ENCODE results near the gene SORCS2. TPM values are rescaled to one million over a fixed set of nuclear protein-coding genes. Genes with fewer than 3 reads are reported as not detected.
A peak's percentile ranks its signal among the peaks of the same experiment; 100 is the strongest.

SORCS2 gene
- total RNA-seq, 2 donors from 2014 or later, result 0.05 to 0.07 TPM

DNA sequence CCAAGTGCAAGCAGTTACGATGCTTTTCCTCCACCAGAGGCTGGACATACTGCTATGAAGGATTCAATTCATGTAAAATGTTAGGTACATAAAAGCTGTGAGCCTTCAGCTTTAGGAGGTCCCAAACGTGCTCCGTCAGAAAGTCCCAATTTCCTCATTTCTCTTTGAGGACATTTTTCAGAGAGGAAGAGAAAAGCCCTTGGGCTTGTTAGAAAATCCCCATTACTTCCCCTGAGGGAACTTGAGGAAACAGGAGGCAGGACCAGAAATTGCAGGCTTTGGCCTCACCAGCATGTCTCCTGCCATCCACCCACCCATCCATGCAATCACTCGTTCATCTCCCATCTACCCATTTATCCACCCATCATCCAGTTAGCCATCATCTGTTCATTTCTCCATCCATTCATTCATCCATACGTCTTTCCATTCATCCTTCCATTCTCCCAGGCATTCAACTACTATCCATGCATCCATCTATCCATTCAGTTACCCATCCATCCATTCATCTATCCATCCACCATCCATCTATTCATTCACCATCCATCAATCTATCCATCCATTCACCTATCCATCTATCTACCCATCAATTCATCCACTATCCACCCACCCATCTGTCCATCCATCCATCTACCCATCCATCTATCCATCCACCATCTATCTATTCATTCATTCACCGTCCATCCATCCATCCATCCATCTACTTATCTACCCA lies 523.8 kb downstream of the SORCS2 start:
- DNase-seq, result no peak
- no peak overlapping the region for H3K4me3 Mint-ChIP-seq
- H3K27ac Mint-ChIP-seq, result no peak overlapping the region
- no peaks in the 10 kb centered on the region for H3K9me3 Mint-ChIP-seq
- H3K27me3 Mint-ChIP-seq (ENCODE audit: low read depth), result peaks cover 23% of the 10 kb centered on the region
- no peak for ATAC-seq (replicated peaks in 1 of 2)
- H3K4me1 Mint-ChIP-seq (ENCODE audit: low read depth), result no peaks in the 10 kb centered on the region
- no peaks in the 10 kb centered on the region for H3K36me3 Mint-ChIP-seq (ENCODE audit: insufficient read depth in 2 of 2)

DNA sequence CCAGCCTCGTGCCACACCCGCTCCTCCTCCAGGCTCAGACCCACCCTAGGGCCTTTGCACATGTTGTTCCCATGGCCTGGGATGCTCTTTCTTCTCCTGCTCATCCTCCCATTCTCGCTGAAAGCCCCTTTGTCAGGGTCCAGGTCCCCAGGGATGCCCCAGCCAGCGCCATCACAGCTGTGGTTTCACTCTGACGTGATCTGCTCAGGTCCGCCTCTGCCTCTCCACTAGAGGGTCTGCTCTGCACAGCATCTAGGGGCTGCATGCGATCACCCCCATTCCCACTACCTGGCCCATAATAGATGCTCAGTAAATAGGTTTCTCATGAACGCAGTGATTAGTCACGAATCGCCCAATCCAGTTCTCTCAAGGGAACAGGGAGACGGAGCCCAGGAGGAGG lies 524.8 kb downstream of the SORCS2 start:
- no peak overlapping the region for H3K27ac Mint-ChIP-seq
- H3K9me3 Mint-ChIP-seq, result no peaks in the 10 kb centered on the region
- peaks cover 23% of the 10 kb centered on the region for H3K27me3 Mint-ChIP-seq (ENCODE audit: low read depth)
- no peaks in the 10 kb centered on the region for H3K36me3 Mint-ChIP-seq (ENCODE audit: insufficient read depth in 2 of 2)
- no peaks in the 10 kb centered on the region for H3K4me1 Mint-ChIP-seq (ENCODE audit: low read depth)
- DNase-seq, result no peak
- ATAC-seq (replicated peaks in 1 of 2), result no peak
- no peak overlapping the region for H3K4me3 Mint-ChIP-seq

DNA sequence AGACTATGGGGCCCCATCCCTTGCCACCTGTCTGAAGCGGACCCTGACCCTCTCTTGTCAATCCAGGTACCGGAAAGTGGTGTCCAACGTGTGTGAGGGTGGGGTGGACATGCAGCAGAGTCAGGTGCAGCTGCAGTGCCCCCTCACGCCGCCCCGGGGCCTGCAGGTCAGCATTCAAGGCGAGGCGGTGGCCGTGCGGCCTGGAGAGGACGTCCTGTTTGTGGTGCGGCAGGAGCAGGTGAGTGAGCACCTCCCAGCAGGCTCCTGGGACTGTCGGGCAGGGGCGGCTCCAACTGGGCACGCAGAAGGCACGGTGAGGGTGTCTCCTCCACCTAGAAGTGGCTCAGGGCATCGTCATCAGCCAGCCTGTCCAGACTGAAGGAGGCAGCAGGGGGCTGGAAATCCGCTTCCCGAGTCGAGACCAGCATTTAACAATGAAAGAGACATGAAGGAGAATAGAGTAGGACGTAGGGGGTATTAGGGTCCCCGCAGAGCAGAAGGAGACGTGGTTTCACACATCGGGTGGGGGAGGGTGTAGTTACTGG lies 525.7 kb downstream of the SORCS2 start:
- Mint-ChIP-seq H3K27ac (no peak overlapping the region), H3K36me3 (ENCODE audit: insufficient read depth in 2 of 2) (no peaks in the 10 kb centered on the region), H3K27me3 (ENCODE audit: low read depth) (peaks cover 23% of the 10 kb centered on the region), H3K4me3 (no peak overlapping the region), H3K9me3 (no peaks in the 10 kb centered on the region), H3K4me1 (ENCODE audit: low read depth) (no peaks in the 10 kb centered on the region)
- no peak for DNase-seq
- no peak for ATAC-seq (replicated peaks in 1 of 2)

DNA sequence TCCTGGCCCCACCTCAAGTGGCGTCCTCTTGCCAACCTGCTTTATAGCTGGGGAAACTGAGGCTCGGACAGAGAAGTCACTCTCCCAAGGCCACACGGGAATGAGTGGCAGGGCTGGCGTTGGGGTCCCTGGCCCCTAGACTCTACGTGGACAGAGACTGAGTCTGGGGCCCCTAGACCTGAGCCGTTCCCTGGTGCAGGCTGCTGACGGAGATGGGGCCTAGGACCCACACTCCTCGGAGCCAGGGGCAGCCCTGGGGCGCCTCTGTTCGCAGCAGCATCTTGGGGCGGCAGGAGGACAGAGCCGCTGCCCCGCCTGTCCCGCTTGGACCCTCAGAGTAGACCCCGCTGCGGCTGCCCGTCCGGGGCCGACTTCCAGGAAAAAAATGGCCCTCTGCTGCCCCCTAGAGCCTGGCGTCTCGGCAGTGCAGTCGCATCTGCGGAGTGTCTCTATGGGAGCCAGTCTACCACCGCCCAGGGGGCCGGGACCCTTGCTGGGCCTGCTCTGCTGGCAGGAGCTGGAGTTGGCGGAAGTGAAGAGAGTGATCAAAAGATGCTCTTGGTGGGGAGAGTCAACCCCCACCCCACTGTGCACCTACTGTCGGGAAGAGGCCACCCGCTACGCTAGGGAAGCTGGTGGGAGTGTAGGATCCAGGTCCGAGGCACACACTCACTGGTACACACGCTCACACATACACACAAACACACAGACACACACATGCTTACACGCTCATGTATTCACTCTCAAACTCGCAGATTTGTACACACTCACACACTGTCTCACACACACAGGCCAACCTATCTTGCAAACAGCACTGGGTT lies 527.2 kb downstream of the SORCS2 start:
- H3K4me3 Mint-ChIP-seq, result no peak overlapping the region
- peaks cover 23% of the 10 kb centered on the region for H3K27me3 Mint-ChIP-seq (ENCODE audit: low read depth)
- H3K27ac Mint-ChIP-seq, result no peak overlapping the region
- peaks cover 0 to 2% of the 10 kb centered on the region in 2 donors for H3K36me3 Mint-ChIP-seq (ENCODE audit: insufficient read depth in 2 of 2)
- ATAC-seq (replicated peaks in 1 of 2), result peak; percentile 56 to 68
- H3K9me3 Mint-ChIP-seq, result peaks cover 4 to 7% of the 10 kb centered on the region in 2 donors
- H3K4me1 Mint-ChIP-seq (ENCODE audit: low read depth), result no peaks in the 10 kb centered on the region
- DNase-seq, result peak; percentile 61 to 70

DNA sequence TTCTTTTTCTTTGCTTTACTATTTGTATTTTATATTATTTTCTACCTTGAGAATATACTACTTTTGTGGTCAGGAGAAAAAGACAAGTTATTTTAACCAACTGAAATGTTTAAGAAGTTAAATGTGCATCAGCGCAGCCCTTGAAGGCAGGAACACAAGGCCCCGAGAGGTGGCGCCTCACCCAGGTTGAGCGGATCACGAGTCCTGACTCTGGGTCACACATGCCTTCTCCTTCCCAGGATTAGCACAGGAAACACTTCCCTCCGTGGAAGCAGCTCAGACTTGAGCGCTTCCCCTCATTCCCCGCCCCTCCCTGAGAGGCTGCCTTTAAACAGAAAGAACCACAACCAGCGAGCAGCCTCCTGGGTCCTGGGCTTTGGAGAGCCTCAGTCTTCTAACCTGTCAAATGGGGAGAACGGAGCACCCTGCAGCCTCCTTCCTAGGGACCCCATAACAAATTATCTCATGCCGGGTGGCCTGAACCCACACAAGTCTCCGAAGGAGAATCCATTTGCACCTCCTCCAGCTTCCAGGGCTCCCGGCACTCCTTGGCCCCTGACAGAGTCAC lies 529.7 kb downstream of the SORCS2 start:
- H3K27me3 Mint-ChIP-seq (ENCODE audit: low read depth), result peaks cover 16% of the 10 kb centered on the region
- no peak overlapping the region for H3K27ac Mint-ChIP-seq
- H3K9me3 Mint-ChIP-seq, result peaks cover 4 to 8% of the 10 kb centered on the region in 2 donors
- no peak for DNase-seq
- no peaks in the 10 kb centered on the region for H3K4me1 Mint-ChIP-seq (ENCODE audit: low read depth)
- no peak overlapping the region for H3K4me3 Mint-ChIP-seq
- no peak for ATAC-seq (replicated peaks in 1 of 2)
- H3K36me3 Mint-ChIP-seq (ENCODE audit: insufficient read depth in 2 of 2), result peaks cover 0 to 4% of the 10 kb centered on the region in 2 donors

DNA sequence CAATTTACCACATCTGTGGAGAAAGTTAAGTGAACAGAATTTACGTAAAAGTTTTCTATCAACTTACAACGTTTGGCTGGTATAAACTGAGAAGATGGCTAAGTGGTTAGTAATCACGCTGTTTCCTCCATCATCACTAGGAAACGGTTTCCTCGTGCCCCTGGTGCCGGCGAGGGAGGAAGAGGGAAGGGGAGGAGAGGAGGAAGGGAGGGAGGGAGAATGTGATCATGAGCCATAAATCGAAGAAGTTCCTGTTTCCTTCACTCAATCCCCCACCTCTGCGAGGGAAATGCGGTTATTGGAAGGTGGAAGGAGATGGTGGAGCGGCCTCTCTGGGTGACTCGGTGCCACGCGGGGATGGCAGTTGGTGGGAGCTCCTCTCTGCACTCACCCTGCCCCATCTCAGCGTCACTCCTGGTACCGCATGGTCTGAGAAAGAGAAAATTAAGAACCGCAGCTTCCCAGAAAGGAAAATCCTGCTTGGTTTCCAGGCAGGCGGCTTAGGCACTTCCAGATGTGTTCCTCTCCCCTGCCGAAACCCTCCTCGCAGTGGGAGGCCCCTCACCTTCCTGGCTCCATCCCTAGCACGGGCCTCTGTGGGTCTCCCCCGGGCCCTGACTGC lies 530.5 kb downstream of the SORCS2 start:
- peaks cover 12% of the 10 kb centered on the region for H3K27me3 Mint-ChIP-seq (ENCODE audit: low read depth)
- ATAC-seq (replicated peaks in 1 of 2), result no peak
- peaks cover 0 to 4% of the 10 kb centered on the region in 2 donors for H3K36me3 Mint-ChIP-seq (ENCODE audit: insufficient read depth in 2 of 2)
- H3K27ac Mint-ChIP-seq, result no peak overlapping the region
- no peaks in the 10 kb centered on the region for H3K4me1 Mint-ChIP-seq (ENCODE audit: low read depth)
- DNase-seq, result no peak
- H3K9me3 Mint-ChIP-seq, result peaks cover 4 to 8% of the 10 kb centered on the region in 2 donors
- no peak overlapping the region for H3K4me3 Mint-ChIP-seq

DNA sequence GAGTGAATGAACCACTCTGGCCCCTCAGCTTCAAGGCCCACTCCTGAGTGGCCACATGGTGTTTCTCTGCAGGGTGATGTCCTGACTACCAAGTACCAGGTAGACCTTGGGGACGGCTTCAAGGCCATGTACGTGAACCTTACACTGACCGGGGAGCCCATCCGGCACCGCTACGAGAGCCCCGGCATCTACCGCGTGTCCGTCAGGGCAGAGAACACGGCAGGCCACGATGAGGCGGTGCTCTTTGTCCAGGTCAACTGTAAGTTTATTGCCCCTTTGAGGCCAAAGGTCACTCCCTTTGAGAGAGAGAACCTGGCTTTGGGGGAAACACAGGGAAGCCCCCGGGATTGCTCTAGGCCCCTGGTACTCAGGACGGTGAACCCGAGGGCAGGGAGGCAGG lies 531.3 kb downstream of the SORCS2 start:
- H3K27ac Mint-ChIP-seq, result no peak overlapping the region
- H3K9me3 Mint-ChIP-seq, result peaks cover 4 to 8% of the 10 kb centered on the region in 2 donors
- peaks cover 0 to 4% of the 10 kb centered on the region in 2 donors for H3K36me3 Mint-ChIP-seq (ENCODE audit: insufficient read depth in 2 of 2)
- no peaks in the 10 kb centered on the region for H3K4me1 Mint-ChIP-seq (ENCODE audit: low read depth)
- DNase-seq (no peak), ATAC-seq (replicated peaks in 1 of 2) (no peak)
- no peak overlapping the region for H3K4me3 Mint-ChIP-seq
- H3K27me3 Mint-ChIP-seq (ENCODE audit: low read depth), result peaks cover 12% of the 10 kb centered on the region

DNA sequence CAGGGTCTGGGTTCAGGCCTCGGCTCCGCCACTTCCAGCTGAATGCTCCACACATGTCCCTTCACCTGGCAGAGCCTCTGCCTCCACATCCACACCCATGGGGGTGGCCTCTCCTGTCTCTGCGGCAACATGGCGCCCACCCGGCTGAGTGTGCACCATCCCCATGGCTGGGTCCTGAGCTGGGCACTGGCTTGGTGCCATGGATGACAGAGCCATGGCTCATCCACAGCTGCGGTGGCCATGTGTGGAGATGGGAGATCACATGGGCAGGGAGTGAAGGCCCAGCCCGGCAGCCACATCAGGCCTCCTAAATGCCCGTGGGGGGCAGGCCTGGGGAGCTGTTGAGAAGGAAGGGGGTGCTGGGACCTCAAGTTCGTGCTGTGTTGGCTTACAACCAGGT lies 533.6 kb downstream of the SORCS2 start:
- Mint-ChIP-seq H3K27me3 (ENCODE audit: low read depth) (no peaks in the 10 kb centered on the region), H3K9me3 (peaks cover 4 to 8% of the 10 kb centered on the region in 2 donors), H3K36me3 (ENCODE audit: insufficient read depth in 2 of 2) (peaks cover 0 to 4% of the 10 kb centered on the region in 2 donors), H3K27ac (no peak overlapping the region), H3K4me3 (no peak overlapping the region), H3K4me1 (ENCODE audit: low read depth) (no peaks in the 10 kb centered on the region)
- ATAC-seq (replicated peaks in 1 of 2), result no peak
- DNase-seq, result no peak

DNA sequence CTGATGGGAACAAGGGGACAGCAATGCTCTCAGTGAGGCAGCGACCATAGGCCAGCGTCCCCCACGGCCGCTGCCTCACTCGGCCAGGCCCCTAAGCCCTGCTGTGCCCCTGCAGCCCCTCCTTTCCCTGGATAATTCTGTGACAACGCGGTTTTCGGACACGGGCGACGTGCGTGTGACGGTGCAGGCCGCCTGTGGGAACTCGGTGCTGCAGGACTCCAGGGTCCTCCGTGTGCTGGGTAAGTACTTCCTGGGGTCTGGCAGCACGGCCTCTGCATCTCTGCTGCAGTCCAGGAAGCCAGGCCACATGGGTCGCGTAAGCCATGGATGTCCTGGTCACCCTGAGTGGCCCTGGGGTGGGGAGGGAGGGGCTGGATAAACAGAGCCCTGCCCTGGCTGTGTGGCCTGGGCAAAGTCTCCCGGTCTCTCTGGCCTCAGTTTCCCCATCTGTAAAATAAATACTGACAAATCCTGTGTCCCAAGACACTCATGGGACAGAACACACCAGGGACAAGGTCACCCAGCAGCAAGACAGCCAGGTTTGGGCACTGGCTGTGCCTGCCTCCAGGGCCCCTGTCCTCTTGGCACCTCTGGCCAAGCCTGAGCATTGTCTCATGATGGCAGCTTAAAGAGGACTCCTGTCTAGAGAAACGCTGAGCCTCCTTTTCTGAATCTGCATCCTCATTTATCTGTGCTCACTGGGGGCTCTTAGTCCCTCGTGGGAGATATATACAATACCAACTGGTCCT lies 534.5 kb downstream of the SORCS2 start:
- H3K36me3 Mint-ChIP-seq (ENCODE audit: insufficient read depth in 2 of 2), result peaks cover 0 to 4% of the 10 kb centered on the region in 2 donors
- ATAC-seq (replicated peaks in 1 of 2) (no peak), DNase-seq (no peak)
- peaks cover 4 to 8% of the 10 kb centered on the region in 2 donors for H3K9me3 Mint-ChIP-seq
- H3K4me1 Mint-ChIP-seq (ENCODE audit: low read depth), result no peaks in the 10 kb centered on the region
- H3K27me3 Mint-ChIP-seq (ENCODE audit: low read depth), result no peaks in the 10 kb centered on the region
- H3K27ac Mint-ChIP-seq, result no peak overlapping the region
- no peak overlapping the region for H3K4me3 Mint-ChIP-seq

DNA sequence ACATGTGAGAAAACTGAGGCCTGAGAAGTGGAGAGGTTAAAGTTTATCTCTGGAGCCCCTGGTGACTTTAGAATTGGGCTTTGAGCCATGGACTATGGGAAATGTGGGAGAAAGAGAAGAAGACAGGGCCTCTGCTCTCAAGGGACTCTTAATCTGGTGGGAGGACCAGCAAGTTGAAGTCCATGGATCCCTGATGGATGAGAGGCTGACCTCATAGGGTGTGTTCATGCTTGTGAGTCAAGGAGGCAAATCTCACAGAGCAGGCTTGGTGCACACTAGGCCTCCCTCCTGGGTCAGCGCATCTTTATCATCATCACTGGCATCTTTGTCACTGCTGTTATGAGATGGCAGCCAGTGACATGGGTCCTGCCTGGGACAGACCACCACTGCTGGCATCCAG lies 535.4 kb downstream of the SORCS2 start:
- H3K4me1 Mint-ChIP-seq (ENCODE audit: low read depth), result no peaks in the 10 kb centered on the region
- ATAC-seq (replicated peaks in 1 of 2) (no peak), DNase-seq (no peak)
- H3K27ac Mint-ChIP-seq, result no peak overlapping the region
- peaks cover 4 to 8% of the 10 kb centered on the region in 2 donors for H3K9me3 Mint-ChIP-seq
- H3K4me3 Mint-ChIP-seq, result no peak overlapping the region
- peaks cover 0 to 4% of the 10 kb centered on the region in 2 donors for H3K36me3 Mint-ChIP-seq (ENCODE audit: insufficient read depth in 2 of 2)
- no peaks in the 10 kb centered on the region for H3K27me3 Mint-ChIP-seq (ENCODE audit: low read depth)

DNA sequence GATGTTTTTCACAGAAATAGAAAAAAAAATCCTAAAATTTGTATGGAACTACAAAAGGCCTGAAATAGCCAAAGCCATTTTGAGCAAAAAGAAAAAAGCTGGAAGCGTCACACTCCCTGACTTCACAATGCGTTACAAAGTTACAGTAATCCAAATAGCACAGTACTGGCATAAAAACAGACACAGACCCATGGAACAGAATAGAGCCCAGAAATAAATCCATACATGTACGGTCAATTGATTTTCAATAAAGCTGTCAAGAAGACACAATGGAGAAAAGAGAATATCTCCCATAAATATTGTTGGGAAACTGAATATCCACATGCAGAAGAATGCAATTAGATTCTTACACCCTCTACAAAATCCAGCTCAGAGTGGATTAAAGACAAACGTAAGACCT lies 539.1 kb downstream of the SORCS2 start:
- H3K27ac Mint-ChIP-seq, result no peak overlapping the region
- ATAC-seq (replicated peaks in 1 of 2), result no peak

DNA sequence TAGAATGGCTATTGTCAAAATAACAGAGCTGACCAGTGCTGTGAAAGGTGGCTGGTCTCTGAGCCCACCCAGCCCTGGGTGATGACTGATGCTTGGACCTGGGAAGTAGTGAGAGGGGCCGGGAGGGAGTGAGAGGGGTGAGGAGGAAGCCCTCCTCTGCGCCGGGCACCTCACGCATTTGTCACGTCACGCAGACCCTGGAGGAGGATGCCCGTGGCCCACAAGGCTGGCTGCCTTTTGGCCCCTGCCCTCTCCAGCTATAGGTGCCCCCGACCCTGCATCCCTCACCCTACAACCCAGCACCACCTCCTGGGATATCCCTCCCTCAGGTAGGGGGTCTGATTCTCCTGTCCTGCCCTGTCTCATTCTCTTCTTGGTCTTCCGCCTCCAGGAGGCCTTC lies 539.9 kb downstream of the SORCS2 start:
- DNase-seq (no peak), ATAC-seq (replicated peaks in 1 of 2) (no peak)
- Mint-ChIP-seq H3K4me1 (ENCODE audit: low read depth) (no peaks in the 10 kb centered on the region), H3K36me3 (ENCODE audit: insufficient read depth in 2 of 2) (no peaks in the 10 kb centered on the region), H3K4me3 (no peak overlapping the region), H3K9me3 (no peaks in the 10 kb centered on the region), H3K27ac (no peak overlapping the region), H3K27me3 (ENCODE audit: low read depth) (no peaks in the 10 kb centered on the region)

More for the DNA sequence above, 539.1 kb downstream of the SORCS2 start:
- H3K4me3 Mint-ChIP-seq, result no peak overlapping the region
- H3K27me3 Mint-ChIP-seq (ENCODE audit: low read depth), result no peaks in the 10 kb centered on the region
- no peaks in the 10 kb centered on the region for H3K4me1 Mint-ChIP-seq (ENCODE audit: low read depth)
- no peak for DNase-seq
- H3K9me3 Mint-ChIP-seq, result no peaks in the 10 kb centered on the region
- no peaks in the 10 kb centered on the region for H3K36me3 Mint-ChIP-seq (ENCODE audit: insufficient read depth in 2 of 2)

Measured in activated T-cell treated with anti-CD3 and anti-CD28 coated beads, Interleukin-2, amount 50 U/mL, for 72 hours (primary cell).